Measurements from ENCODE around the gene SLCO2B1. TPM values are rescaled to one million over a fixed set of nuclear protein-coding genes. Genes with fewer than 3 reads are reported as not detected.
A peak's percentile ranks its signal among the peaks of the same experiment; 100 is the strongest.

The SLCO2B1 gene
- total RNA-seq, 2 donors from 2014 or later = 95.3 to 171 TPM

- no peak for DNase-seq (ENCODE audit: low spot score)
Measured at GRCh38 chr11:75158696-75159150, 7.8 kb downstream of the SLCO2B1 start.

GRCh38 chr11:75159151-75159953, 8.4 kb downstream of the SLCO2B1 start:
- DNase-seq (ENCODE audit: low spot score) = no peak
- intact Hi-C loops (cut with DNase I) = no loop called here

More at GRCh38 chr11:75158696-75159150, 7.8 kb downstream of the SLCO2B1 start:
- intact Hi-C loops (cut with DNase I) = no loop called here

GRCh38 chr11:75160220-75160757, 9.4 kb downstream of the SLCO2B1 start:
- intact Hi-C loops (cut with DNase I) = no loop called here
- DNase-seq (ENCODE audit: low spot score) = no peak

GRCh38 chr11:75160880-75161279, 10.0 kb downstream of the SLCO2B1 start:
- intact Hi-C loops (cut with DNase I) = no loop called here
- no peak for DNase-seq (ENCODE audit: low spot score)

GRCh38 chr11:75161506-75162095, 10.7 kb downstream of the SLCO2B1 start:
- intact Hi-C loops (cut with DNase I) = no loop called here
- DNase-seq (ENCODE audit: low spot score) = no peak

GRCh38 chr11:75162954-75163353, 12.0 kb downstream of the SLCO2B1 start:
- DNase-seq (ENCODE audit: low spot score) = peak; percentile 72
- intact Hi-C loops (cut with DNase I) = no loop called here

- DNase-seq (ENCODE audit: low spot score) = peak; percentile 65
- intact Hi-C loops (cut with DNase I) = no loop called here
Measured at GRCh38 chr11:75163921-75164849, 13.3 kb downstream of the SLCO2B1 start.

- intact Hi-C loops (cut with DNase I) = no loop called here
- peak; percentile 62 for DNase-seq (ENCODE audit: low spot score)
Measured at GRCh38 chr11:75165721-75166120, 14.8 kb downstream of the SLCO2B1 start.

- intact Hi-C loops (cut with DNase I) = no loop called here
- DNase-seq (ENCODE audit: low spot score) = peak; percentile 59
Measured at GRCh38 chr11:75166791-75167190, 15.9 kb downstream of the SLCO2B1 start.

GRCh38 chr11:75167617-75168016, 16.7 kb downstream of the SLCO2B1 start:
- intact Hi-C loops (cut with DNase I) = no loop called here
- no peak for DNase-seq (ENCODE audit: low spot score)

- DNase-seq (ENCODE audit: low spot score) = peak; percentile 40
- intact Hi-C loops (cut with DNase I) = no loop called here
Measured at GRCh38 chr11:75169101-75169885, 18.4 kb downstream of the SLCO2B1 start.

GRCh38 chr11:75170516-75171201, 19.8 kb downstream of the SLCO2B1 start:
- peak; percentile 69 for DNase-seq (ENCODE audit: low spot score)
- intact Hi-C loops (cut with DNase I) = no loop called here

- intact Hi-C loops (cut with DNase I) = no loop called here
- no peak for DNase-seq (ENCODE audit: low spot score)
Measured at GRCh38 chr11:75173336-75173735, 22.4 kb downstream of the SLCO2B1 start.

- intact Hi-C loops (cut with DNase I) = no loop called here
- DNase-seq (ENCODE audit: low spot score) = no peak
Measured at GRCh38 chr11:75174781-75175370, 24.0 kb downstream of the SLCO2B1 start.

GRCh38 chr11:75182664-75183063, 31.8 kb downstream of the SLCO2B1 start:
- intact Hi-C loops (cut with DNase I) = no loop called here
- DNase-seq (ENCODE audit: low spot score) = peak; percentile 40

- DNase-seq (ENCODE audit: low spot score) = no peak
- intact Hi-C loops (cut with DNase I) = no loop called here
Measured at GRCh38 chr11:75184051-75184450, 33.1 kb downstream of the SLCO2B1 start.

GRCh38 chr11:75184757-75185425, 34.0 kb downstream of the SLCO2B1 start:
- intact Hi-C loops (cut with DNase I) = no loop called here
- DNase-seq (ENCODE audit: low spot score) = peak; percentile 31

Data from posterior vena cava (tissue), 2 donors.